ENCODE data around the gene FHAD1.
A peak's percentile ranks its signal among the peaks of the same experiment; 100 is the strongest.

The FHAD1 gene

DNA sequence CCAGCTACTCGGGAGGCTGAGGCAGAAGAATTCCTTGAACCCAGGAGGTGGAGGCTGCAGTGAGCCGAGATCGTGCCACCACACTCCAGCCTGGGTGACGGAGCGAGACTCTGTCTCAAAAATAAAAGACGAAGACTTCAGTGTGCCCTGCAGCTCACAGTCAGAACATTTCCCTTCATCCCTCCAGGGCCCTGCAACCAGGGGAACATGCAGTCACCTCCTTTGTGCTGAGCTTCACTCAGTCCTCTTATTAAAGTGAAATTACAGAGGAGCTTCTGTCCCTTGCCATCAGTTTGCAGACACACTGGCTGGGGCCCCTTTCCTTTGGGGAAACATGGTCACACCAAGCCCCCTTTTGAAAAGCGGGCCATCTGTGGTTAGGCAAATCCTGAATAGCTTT is 24.2 kb downstream of the FHAD1 start:
- TF ChIP-seq, protein P1, sequence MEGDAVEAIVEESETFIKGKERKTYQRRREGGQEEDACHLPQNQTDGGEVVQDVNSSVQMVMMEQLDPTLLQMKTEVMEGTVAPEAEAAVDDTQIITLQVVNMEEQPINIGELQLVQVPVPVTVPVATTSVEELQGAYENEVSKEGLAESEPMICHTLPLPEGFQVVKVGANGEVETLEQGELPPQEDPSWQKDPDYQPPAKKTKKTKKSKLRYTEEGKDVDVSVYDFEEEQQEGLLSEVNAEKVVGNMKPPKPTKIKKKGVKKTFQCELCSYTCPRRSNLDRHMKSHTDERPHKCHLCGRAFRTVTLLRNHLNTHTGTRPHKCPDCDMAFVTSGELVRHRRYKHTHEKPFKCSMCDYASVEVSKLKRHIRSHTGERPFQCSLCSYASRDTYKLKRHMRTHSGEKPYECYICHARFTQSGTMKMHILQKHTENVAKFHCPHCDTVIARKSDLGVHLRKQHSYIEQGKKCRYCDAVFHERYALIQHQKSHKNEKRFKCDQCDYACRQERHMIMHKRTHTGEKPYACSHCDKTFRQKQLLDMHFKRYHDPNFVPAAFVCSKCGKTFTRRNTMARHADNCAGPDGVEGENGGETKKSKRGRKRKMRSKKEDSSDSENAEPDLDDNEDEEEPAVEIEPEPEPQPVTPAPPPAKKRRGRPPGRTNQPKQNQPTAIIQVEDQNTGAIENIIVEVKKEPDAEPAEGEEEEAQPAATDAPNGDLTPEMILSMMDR (IDR thresholded peaks at IDR 0.05; ENCODE audit: low read depth, low read length, missing control alignments) = no peak
- Histone ChIP-seq H3K4me3 (ENCODE audit: low read depth, low read length) (no peak overlapping the region), H3K36me3 (replicated peaks) (no peaks in the 10 kb centered on the region), H3K27ac (no peak overlapping the region), H3K27me3 (replicated peaks) (no peaks in the 10 kb centered on the region)
- in situ Hi-C loops (cut with HindIII; ENCODE audit: low pct_ligation_motif_present, low sequenced_read_pairs) = no loop called here
- no peak for DNase-seq

DNA sequence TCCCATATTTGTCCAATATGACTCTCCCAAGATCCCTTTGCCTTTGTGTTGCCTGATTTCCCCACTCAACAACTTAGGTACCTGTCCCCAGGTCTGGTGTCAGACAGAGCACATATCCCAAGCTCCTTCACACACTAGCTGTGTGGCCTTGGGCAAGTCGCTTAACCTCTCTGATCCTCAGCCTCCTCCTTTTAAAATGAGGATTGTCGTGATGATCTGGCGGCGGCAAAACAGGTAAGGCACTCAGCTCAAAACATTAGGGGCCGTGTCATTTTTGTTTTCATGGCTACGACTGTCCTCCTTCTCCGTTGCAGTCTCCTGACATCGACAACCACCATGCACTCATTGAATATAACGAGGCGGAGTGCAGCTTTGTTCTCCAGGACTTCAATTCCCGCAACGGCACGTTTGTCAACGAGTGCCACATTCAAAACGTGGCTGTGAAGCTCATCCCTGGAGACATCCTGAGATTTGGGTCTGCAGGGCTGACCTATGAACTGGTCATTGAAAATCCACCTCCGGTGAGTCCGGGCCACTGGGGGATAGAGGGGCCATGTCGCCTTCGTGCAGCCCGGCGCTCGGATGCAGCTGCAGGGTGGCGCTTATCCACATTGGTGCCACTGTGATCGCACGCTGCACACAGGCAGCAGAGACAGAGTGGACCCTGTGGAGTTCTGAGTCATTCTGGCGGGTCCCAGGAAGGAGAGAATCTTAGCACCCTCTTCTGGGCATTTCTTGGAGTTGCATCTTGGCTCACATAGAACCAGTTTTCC is 25.2 kb downstream of the FHAD1 start:
- no peak overlapping the region for H3K4me3 ChIP-seq (ENCODE audit: low read depth, low read length)

DNA sequence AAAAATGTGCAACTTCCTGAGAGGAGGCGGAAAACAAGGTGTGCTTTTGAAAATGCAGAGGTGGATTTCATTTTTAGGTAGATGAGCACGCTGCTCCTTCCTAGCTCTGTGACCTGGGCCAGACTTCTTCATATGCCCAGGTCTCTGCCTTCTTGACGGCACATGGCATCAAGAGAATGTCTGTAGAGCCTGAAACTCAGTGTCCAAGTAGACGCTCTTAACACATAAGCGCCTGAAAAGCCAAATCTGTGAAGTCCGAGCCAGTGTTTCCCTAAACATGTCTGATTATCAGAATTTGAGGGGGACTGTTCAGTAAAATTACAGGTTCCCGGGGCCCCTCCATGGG is 25.7 kb downstream of the FHAD1 start:
- Histone ChIP-seq H3K27me3 (replicated peaks) (no peaks in the 10 kb centered on the region), H3K27ac (no peak overlapping the region), H3K36me3 (replicated peaks) (no peaks in the 10 kb centered on the region), H3K4me3 (ENCODE audit: low read depth, low read length) (no peak overlapping the region)
- TF ChIP-seq, protein P1 (IDR thresholded peaks at IDR 0.05; ENCODE audit: low read depth, low read length, missing control alignments) = no peak
- in situ Hi-C loops (cut with HindIII; ENCODE audit: low pct_ligation_motif_present, low sequenced_read_pairs) = no loop called here
- DNase-seq = no peak

More for the DNA sequence above, 25.2 kb downstream of the FHAD1 start:
- TF ChIP-seq, protein P1 (IDR thresholded peaks at IDR 0.05; ENCODE audit: low read depth, low read length, missing control alignments) = peak; percentile 81
- peak; percentile 73 for DNase-seq
- Histone ChIP-seq H3K27ac (no peak overlapping the region), H3K27me3 (replicated peaks) (no peaks in the 10 kb centered on the region), H3K36me3 (replicated peaks) (no peaks in the 10 kb centered on the region)
- in situ Hi-C loops (cut with HindIII; ENCODE audit: low pct_ligation_motif_present, low sequenced_read_pairs) = no loop called here

DNA sequence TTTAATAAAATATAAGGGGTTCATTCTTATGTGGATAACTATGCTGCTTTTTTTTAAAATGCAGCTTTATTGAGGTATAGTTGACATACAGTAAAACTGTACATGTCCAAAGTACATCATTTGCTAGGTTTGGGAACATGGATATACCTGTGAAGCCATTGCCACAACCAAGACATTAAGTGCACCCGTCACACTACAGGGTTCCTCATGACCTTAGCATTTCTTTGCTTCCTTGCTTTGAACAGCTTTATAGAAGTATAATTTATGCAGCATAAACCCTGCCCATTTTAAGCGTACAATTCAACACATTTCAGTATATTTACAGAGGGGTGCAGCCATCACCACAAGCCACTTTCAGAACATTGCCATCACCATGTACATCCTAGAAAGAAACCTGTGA is 26.3 kb downstream of the FHAD1 start:
- Histone ChIP-seq H3K27ac (no peak overlapping the region), H3K36me3 (replicated peaks) (no peaks in the 10 kb centered on the region), H3K27me3 (replicated peaks) (no peaks in the 10 kb centered on the region), H3K4me3 (ENCODE audit: low read depth, low read length) (no peak overlapping the region)
- no peak for DNase-seq
- TF ChIP-seq, protein P1 (IDR thresholded peaks at IDR 0.05; ENCODE audit: low read depth, low read length, missing control alignments) = no peak
- in situ Hi-C loops (cut with HindIII; ENCODE audit: low pct_ligation_motif_present, low sequenced_read_pairs) = no loop called here

DNA sequence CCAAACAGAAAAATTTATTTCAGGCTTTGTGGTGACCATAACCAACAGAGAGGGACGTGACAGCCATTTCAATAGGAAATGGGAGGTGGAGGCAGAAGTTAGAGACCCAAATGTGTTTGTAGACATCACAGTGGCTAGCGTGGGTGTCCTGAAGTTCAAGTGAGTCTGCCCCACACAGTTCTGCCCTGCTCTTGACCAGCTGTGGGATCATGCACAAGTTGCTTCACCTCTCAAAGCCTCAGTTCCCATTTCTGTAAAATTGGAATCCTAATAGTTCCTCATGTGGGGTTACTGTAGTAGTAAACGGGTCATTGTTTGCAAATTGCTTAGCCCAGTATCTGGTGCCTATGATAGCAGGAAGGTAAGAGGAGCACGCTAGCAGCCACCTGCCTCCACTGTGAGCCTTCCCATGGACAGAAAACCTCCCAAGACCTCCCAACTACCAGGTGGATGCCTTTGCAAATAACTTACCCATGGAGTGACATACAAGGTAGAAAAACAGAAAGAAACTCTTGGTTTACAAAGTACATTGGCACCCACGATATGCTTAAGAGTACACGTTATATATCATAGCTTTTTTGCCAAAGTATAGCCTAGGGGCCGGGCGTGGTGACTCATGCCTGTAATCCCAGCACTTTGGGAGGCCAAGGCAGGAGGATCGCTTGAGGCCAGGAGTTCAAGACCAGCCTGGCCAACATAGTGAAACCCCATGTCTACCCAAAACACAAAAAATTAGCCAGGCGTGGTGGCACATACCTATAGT is 29.1 kb downstream of the FHAD1 start:
- TF ChIP-seq, protein P1 (IDR thresholded peaks at IDR 0.05; ENCODE audit: low read depth, low read length, missing control alignments) = no peak
- no peak for DNase-seq
- Histone ChIP-seq H3K4me3 (ENCODE audit: low read depth, low read length) (no peak overlapping the region), H3K27ac (no peak overlapping the region), H3K27me3 (replicated peaks) (no peaks in the 10 kb centered on the region), H3K36me3 (replicated peaks) (no peaks in the 10 kb centered on the region)
- in situ Hi-C loops (cut with HindIII; ENCODE audit: low pct_ligation_motif_present, low sequenced_read_pairs) = no loop called here
